Measurements from ENCODE around the gene CCDC66. TPM values are rescaled to one million over a fixed set of nuclear protein-coding genes. Genes with fewer than 3 reads are reported as not detected.

Gene CCDC66
- total RNA-seq, 6 donors from 2014 or later, result 19.8 to 78.2 (median 27.3) TPM

Other genes with a start within 250 kb of the CCDC66 start
- 10 to 100 TPM in 1 of 6 donors, 1 to 10 TPM in 4, under 1 TPM in 1; 0.67 to 14.7 (median 1.3) TPM for gene ERC2, start 88.7 kb upstream of the CCDC66 start, total RNA-seq
- gene TASOR, start 126.1 kb downstream of the CCDC66 start, total RNA-seq, result 100 to 1,000 TPM in 1 of 6 donors, 10 to 100 TPM in 5; 29.4 to 113 (median 54.9) TPM
- 10 to 100 TPM; 26.6 to 38.9 (median 30.0) TPM for gene ARHGEF3, start 244.8 kb downstream of the CCDC66 start, total RNA-seq

All from upper lobe of left lung (tissue), 6 donors.